GM10248 (cell line): ENCODE results near the gene FDXR.

ENCODE experiments used
- CTCF ChIA-PET: fragments of 300-600 bp; sonication (Branson Sonifier 250); formaldehyde crosslinking; extraction: SDS; loops from one replicate; lab custom pipeline; 2021; ENCODE audit warnings: antibody characterized with exemption; lab: Yijun Ruan, JAX
- POLR2A ChIA-PET: fragments of 350-650 bp; sonication (Branson Sonifier 250); formaldehyde crosslinking; extraction: SDS; loops from one replicate; lab custom pipeline; 2020; ENCODE audit warnings: antibody characterized with exemption; lab: Yijun Ruan, JAX
- DNase-seq: peaks from one replicate; pipeline ENCODE4 v3.0.0; 2012; ENCODE audit errors: extremely low spot score
- TF ChIP-seq, protein P1 (sequence below): IDR thresholded peaks from 2 replicates; pipeline ENCODE4 v1.5.1; 2012; ENCODE audit warnings: mild to moderate bottlenecking, low read depth; ENCODE audit errors: extremely low read depth, missing control alignments, control extremely low read depth

FDXR gene

DNA sequence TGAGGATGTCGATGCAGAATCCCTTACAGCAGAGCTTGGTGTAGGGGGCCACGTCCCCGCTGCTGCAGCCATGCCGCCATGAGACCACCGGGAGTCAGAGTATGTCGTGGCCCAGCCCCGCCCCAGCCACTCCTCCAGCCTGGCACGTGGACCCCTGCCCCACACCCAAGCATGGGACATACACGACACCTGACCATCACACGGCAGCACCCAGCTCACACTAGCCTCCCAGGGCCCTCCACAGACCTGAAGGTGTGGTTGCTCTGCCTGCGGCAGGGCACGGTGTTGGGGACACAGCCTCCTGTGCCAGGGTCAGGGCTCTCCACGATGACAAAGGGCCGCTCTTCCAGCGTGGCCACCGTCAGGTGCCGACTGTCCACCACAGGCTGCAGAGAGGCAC lies 22.5 kb downstream of the FDXR start:
- no peak for DNase-seq
- TF ChIP-seq, protein P1, sequence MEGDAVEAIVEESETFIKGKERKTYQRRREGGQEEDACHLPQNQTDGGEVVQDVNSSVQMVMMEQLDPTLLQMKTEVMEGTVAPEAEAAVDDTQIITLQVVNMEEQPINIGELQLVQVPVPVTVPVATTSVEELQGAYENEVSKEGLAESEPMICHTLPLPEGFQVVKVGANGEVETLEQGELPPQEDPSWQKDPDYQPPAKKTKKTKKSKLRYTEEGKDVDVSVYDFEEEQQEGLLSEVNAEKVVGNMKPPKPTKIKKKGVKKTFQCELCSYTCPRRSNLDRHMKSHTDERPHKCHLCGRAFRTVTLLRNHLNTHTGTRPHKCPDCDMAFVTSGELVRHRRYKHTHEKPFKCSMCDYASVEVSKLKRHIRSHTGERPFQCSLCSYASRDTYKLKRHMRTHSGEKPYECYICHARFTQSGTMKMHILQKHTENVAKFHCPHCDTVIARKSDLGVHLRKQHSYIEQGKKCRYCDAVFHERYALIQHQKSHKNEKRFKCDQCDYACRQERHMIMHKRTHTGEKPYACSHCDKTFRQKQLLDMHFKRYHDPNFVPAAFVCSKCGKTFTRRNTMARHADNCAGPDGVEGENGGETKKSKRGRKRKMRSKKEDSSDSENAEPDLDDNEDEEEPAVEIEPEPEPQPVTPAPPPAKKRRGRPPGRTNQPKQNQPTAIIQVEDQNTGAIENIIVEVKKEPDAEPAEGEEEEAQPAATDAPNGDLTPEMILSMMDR, result no peak
- ChIA-PET POLR2A (no interaction called here), CTCF (interaction anchor here (5.8 kb wide), 1 partner anchor 14 kb away, joined by 45 read pairs; no protein-coding TSS in a partner anchor)

DNA sequence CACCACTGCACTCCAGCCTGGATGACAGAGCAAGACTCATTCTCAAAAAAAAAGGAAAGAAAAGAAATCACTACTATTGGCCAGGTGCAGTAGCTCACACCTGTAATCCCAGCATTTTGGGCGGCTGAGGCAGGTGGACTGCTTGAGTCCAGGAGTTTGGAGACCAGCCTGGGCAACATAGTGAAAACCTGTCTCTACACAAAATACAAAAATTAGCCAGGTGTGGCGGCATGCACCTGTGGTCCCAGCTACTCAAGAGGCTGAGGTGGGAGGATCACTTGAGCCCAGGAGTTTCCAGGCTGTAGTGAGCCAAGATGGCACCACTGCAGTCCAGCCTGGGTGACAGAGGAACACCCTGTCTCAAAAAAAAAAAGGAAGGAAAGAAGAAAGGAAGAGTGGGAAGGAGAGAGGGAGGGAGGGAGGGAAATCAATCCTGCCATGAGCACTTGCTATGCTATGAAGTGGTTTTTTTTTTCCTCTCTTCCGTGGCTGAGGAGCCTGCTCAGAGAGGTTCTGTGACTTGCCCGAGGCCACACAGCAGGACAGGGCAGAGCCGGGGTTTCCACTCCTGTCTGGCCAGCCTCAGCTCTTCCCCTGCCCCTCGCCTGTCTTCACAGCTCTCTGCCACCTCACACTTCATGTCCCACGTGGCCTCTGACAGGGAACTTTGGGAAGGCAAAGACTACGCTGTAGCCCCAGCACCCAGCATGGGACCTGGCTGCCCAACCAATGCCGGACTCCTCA lies 24.0 kb downstream of the FDXR start:
- CTCF ChIA-PET, result interaction anchor here (0.9 to 1.6 kb wide), 3 partner anchors 13 to 58 kb away, joined by 3 to 5 read pairs (median 4); no protein-coding TSS in a partner anchor
- TF ChIP-seq, protein P1, result no peak
- POLR2A ChIA-PET, result interaction anchor here (0.6 kb wide), 1 partner anchor 831 kb away, joined by 6 read pairs; no protein-coding TSS in a partner anchor
- no peak for DNase-seq

DNA sequence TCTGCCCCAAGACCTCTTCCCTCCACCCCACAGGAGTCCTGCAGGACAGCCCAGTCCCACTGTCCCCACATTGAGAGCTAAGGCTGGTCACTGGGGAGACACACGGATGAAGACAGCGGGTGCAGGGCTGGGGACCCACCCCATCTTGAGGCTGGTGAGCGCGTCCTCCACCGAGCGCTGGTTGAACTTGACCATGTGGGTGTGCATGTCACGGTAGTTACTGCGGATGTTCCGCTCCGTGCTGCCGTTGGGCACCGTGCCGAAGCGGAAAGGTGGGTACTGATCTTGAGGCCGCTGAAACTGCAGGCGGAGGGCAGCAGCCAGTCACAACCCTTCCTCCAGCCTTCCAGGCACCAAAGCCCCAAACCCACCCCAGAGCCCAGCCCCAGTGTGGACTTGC lies 26.2 kb downstream of the FDXR start:
- ChIA-PET CTCF (interaction anchor here (0.6 to 5.8 kb wide), 7 partner anchors 8 to 55 kb away, joined by 3 to 58 read pairs (median 4); no protein-coding TSS in a partner anchor), POLR2A (no interaction called here)
- TF ChIP-seq, protein P1, result no peak
- no peak for DNase-seq

DNA sequence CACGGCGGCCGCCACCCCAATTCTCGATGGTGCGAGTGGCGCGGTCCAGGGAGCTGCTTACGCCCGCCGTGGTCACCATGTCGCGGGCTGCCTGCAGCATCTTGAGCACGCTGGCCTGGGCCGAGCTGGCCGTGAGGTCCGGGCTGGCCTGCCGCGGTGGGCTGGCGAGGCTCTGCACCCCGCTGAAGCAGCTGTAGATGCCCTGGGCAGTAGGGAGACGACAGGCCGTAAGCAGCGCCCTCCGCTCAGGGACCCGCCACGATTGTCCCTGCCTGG lies 29.5 kb downstream of the FDXR start:
- ChIA-PET POLR2A (no interaction called here), CTCF (interaction anchor here (0.8 to 5.8 kb wide), 9 partner anchors 10 to 118 kb away, joined by 3 to 58 read pairs (median 5); no protein-coding TSS in a partner anchor)
- no peak for DNase-seq
- TF ChIP-seq, protein P1, result no peak

DNA sequence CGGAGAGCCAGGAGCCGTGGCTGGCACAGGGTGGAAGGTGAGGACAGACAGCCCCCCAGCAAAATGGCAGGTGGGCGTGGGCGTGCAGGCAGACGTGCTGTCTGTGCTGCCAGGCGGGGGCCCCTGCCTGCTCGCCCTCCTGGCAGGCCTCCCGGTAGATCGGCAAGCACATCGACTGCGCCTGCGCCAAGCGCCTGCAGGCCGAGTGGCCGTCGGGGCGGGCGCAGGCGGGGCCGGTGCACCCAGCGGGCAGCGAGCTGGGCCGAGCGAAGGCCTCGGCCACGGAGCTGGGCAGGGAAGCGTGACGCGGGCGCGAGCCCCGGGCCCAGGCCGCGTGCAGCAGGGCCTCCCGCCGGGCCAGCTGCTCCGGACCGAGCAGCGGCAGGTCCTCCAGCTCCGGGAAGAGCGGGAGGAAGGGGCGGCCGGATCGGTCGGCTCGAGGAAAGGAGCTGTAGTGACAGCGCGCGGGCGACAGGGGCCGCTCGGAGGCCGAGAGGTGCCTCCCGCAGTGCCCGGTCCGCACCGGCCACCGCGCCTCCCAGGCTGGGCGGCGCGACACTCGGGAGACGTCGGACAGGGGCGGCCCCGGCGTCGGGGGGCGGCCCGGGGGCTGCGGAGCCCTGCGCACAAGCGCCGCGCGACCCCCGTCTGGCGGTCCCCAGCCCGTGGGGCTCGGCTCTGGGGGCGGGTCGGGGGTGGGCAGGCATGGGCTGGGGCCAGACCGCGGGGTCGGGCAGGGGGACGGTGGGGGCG lies 30.0 kb downstream of the FDXR start:
- CTCF ChIA-PET, result interaction anchor here (0.7 to 5.8 kb wide), 9 partner anchors 10 to 118 kb away, joined by 3 to 58 read pairs (median 4); no protein-coding TSS in a partner anchor
- POLR2A ChIA-PET, result no interaction called here
- TF ChIP-seq, protein P1, result peak; percentile 41
- peak; percentile 74 for DNase-seq

DNA sequence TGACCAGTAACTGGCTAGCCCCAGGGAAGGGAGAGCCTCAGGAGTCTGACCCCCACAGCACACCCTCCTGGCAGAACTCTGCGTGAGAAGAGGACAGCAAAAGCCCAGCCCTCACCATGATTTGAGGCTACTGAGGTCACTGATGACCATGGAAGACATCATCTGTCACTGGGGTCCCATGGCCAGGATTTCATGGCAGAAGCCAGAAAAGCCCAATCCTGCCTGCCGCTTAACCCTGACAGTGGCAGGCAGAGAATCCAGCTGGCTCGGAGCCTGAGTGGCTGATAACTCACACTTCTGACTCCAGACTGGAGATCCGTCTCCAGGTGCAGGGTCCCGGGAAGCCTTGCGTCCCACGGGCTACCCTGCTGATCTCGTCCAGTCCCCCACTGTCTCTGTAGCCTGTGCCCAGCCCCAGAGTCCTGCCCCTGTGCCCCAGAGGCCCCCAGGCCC lies 30.6 kb downstream of the FDXR start:
- TF ChIP-seq, protein P1, result no peak
- ChIA-PET CTCF (interaction anchor here (0.7 to 5.8 kb wide), 7 partner anchors 9 to 54 kb away, joined by 3 to 58 read pairs (median 4); no protein-coding TSS in a partner anchor), POLR2A (no interaction called here)
- DNase-seq, result no peak
